GM06990 (cell line): ENCODE measurements around the gene CNBP.

Experiments used
- DNase-seq: peaks from one replicate; pipeline ENCODE4 v3.0.0-alpha.2; 2011; ENCODE audit not compliant: insufficient read length; ENCODE audit errors: extremely low read depth
- H3K27me3 ChIP-seq: replicated peaks from 2 replicates; pipeline ENCODE4 v1.6.0; 2011; ENCODE audit warnings: low read length; ENCODE audit not compliant: control insufficient read depth, insufficient read depth
- H3K36me3 ChIP-seq: 2 replicates; pipeline ENCODE4 v1.5.1; 2011; ENCODE audit warnings: low read length; ENCODE audit not compliant: control insufficient read depth, insufficient read depth
- H3K4me3 ChIP-seq: replicated peaks from 2 replicates; pipeline ENCODE4 v1.5.1; 2011; ENCODE audit warnings: low read depth, mild to moderate bottlenecking, control low read depth, low read length
- TF ChIP-seq, protein P1 (sequence below): IDR thresholded peaks from 2 replicates; pipeline ENCODE4 v1.5.1; 2011; ENCODE audit warnings: low read length, control low read depth, mild to moderate bottlenecking, inconsistent platforms; ENCODE audit not compliant: insufficient read depth, poor library complexity, severe bottlenecking

CNBP gene

DNA sequence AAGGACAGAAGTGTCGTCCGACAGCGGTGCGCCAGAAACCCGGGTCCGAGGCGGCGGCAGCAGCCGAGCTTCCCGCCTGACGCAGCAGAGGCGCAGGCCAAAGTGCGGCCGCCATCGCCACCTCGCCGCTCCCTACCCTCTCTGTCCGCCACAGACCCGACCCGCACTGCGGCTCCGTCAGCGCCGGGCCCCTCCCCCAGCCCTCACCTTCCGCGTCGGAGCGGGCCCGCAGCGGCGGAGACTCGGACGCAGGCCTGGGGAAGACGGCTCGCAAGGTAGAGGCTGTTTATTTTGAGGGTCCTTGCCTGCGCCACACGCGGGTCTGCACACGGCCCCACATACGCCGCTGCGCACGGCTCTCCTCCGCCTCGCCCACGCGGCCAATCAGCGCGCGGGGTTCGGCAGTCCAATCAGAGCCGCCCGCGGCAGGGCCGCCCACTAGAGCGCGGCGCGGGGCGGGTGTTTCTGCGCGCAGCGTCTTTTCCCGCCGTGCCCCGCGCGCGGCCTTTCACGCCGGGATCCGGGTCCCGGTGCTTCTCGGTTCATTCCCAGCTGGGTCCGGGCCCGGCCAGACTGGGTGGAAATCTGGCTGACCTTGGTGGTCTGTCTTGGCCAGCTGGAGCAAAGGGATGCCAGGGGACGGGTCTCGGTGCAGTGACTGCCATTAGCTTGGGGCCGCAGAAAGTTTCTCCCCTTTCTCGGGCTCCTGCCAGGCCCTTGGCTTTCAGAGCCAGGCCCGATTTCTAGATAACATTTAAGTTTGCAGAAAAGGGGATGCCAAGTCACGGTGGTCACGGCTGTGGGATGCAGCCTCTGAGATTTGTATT, at the start of gene CNBP:
CNBP (minus strand) TSS at position 328 of the 827 bp plus-strand sequence. CDS start 12,139 bp downstream, outside the sequence.
- DNase-seq, result peak; percentile 97
- Histone ChIP-seq H3K4me3 (peak within 1 kb of the TSS; percentile 100), H3K27me3 (no peaks in the 10 kb centered on the region), H3K36me3 (no peaks in the 10 kb centered on the region; the same call in 1 of the 2 replicates)
- TF ChIP-seq, protein P1, sequence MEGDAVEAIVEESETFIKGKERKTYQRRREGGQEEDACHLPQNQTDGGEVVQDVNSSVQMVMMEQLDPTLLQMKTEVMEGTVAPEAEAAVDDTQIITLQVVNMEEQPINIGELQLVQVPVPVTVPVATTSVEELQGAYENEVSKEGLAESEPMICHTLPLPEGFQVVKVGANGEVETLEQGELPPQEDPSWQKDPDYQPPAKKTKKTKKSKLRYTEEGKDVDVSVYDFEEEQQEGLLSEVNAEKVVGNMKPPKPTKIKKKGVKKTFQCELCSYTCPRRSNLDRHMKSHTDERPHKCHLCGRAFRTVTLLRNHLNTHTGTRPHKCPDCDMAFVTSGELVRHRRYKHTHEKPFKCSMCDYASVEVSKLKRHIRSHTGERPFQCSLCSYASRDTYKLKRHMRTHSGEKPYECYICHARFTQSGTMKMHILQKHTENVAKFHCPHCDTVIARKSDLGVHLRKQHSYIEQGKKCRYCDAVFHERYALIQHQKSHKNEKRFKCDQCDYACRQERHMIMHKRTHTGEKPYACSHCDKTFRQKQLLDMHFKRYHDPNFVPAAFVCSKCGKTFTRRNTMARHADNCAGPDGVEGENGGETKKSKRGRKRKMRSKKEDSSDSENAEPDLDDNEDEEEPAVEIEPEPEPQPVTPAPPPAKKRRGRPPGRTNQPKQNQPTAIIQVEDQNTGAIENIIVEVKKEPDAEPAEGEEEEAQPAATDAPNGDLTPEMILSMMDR, result no peak

DNA sequence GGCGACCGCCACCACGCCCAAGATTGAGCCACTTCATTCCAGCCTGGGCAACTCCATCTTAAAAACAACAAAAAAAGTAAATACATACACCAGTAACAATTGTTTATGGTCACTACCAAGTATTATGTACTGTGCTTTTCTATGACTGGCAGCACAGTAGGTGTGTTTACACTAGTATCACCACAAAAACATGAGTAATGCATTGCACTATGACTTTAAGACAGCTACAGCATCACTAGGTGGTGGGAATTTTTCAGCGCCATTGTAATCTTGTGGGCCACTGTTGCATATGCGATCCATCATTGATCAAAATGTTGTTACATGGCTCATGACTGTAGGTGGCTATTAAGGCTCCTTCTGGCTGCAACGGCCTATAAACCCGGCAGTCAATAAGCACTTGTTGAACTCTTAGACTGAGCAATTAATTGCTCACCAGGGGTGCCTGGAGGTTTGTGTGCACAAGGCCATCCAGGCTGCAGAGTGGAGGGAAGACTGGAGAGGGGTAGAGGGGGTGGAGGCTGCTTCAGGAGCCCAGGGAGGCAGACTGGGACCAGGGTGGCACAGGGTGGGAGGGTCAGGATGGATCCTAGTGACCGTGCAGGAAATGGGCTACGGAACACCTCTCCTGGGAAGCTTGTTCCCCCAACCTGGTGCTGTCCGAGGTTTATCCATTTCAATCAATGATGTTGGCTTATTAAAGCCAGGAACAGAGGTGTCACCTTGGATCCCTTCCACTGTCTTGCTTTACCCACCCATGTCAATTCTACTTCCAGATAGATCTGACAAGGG, 47.8 kb upstream of the CNBP start:
- Histone ChIP-seq H3K27me3 (no peaks in the 10 kb centered on the region), H3K36me3 (no peaks in the 10 kb centered on the region), H3K4me3 (no peak overlapping the region)
- TF ChIP-seq, protein P1, result no peak
- DNase-seq, result no peak

DNA sequence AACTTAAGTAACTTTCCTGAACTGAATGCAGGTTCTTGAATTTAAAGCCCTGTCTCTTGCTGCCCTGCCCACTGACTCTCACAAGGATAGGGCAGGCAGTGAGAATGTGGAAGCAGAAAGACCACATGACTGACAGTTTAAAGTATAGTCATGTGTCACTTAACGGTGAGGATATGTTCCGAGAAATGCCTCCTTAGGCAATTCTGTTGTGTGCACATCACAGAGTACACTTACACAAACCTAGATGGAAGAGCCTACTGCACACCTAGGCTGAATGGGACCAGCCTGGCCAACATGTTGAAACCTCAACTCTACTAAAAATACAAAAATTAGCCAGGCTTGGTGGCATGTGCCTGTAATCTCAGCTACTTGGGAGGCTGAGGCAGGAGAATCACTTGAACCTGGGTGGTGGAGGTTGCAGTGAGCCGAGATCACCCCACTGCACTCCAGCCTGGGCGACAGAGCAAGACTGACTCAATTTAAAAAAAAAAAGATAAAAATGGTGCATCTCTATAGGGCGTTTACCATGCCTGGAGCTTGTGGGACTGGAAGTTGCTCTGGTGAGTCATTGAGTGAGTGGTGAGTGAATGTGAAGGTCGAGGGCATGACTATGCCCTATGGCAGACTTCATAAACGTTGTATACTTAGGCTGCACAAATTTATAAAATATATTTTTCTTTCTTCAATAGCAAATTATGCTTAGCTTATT, 46.8 kb upstream of the CNBP start:
- no peak overlapping the region for H3K4me3 ChIP-seq
- TF ChIP-seq, protein P1, result no peak
- no peak for DNase-seq
- H3K36me3 ChIP-seq, result no peaks in the 10 kb centered on the region
- H3K27me3 ChIP-seq, result no peaks in the 10 kb centered on the region

DNA sequence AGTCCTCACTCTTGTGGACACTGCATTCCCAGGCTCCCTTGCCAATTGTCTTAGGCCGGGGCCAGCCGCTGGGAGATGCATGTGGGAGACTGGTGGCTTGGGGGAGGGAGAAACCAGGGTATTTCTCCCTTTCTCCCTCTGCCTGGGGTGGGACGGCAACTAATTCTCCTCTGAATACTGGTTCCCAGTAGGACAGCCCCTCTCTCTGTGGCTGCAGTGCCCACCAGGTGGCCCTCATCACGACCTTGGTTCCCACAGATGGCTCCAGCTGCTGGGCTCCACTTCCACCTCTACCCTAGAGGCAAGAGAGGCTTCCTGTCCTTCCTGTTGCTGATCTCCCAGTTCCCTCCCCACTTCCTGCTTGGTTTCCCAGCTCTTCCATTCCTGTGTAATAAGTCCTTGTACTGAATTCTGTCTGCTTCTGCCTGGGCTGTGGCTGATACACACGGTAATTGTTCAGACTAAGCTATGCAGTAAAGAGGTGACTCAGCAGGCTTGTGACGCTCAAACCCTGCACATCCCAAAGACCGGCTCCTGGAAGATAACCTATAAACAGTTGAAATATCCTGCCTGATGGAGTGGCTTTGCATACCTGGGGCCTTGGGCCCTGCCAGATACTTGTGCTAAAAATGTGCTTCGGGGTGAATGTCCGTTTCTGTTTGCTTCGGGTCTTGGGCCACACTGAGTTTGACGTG, 45.3 kb upstream of the CNBP start:
- TF ChIP-seq, protein P1, result no peak
- DNase-seq, result no peak

DNA sequence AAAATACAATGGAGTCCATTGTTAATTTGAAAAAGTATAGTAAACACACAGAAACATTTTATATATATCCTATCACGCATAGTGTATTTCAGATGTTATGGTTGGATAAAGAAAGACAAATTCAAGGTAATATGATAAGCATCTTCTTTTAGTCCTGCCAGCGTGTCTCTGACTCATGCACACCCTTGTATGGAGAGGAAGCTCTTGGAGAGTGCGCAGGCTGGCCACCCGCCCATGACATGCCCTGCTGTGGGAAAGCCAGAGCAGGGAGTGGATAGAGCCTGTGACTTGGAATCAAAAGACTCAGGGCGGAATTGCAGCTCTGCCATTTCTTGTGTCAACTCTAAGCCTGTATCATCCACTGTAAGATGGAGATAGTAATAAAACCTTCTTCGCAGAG, 42.7 kb upstream of the CNBP start:
- H3K4me3 ChIP-seq, result no peak overlapping the region
- TF ChIP-seq, protein P1, result no peak
- no peaks in the 10 kb centered on the region for H3K27me3 ChIP-seq
- DNase-seq, result no peak
- no peaks in the 10 kb centered on the region for H3K36me3 ChIP-seq

More for the DNA sequence above, 45.3 kb upstream of the CNBP start:
- Histone ChIP-seq H3K27me3 (no peaks in the 10 kb centered on the region), H3K4me3 (no peak overlapping the region), H3K36me3 (no peaks in the 10 kb centered on the region)
